NCI-H460 (cell line): ENCODE data around the gene ATXN1. TPM values are rescaled to one million over a fixed set of nuclear protein-coding genes. Genes with fewer than 3 reads are reported as not detected.
"Not testable (repeated sequence)": the region's sequence is repeated elsewhere in the genome, so short reads cannot be mapped to it uniquely, and the experiment has no call there.

Source experiments
- DNase-seq: peaks from one replicate; pipeline ENCODE4 v3.0.0-alpha.2; 2016; ENCODE audit warnings: low read depth; ENCODE audit errors: extremely low read depth
- total RNA-seq: library from RNA; depleted of rRNA; stranded (reverse); fragments of >200 nt; shearing (Covaris generic); gene quantifications from 2 replicates; pipeline ENCODE4 v1.2.3, GENCODE V29; 2014

The ATXN1 gene
- total RNA-seq, 1 experiment from 2014 or later, result 20.4 TPM

DNA sequence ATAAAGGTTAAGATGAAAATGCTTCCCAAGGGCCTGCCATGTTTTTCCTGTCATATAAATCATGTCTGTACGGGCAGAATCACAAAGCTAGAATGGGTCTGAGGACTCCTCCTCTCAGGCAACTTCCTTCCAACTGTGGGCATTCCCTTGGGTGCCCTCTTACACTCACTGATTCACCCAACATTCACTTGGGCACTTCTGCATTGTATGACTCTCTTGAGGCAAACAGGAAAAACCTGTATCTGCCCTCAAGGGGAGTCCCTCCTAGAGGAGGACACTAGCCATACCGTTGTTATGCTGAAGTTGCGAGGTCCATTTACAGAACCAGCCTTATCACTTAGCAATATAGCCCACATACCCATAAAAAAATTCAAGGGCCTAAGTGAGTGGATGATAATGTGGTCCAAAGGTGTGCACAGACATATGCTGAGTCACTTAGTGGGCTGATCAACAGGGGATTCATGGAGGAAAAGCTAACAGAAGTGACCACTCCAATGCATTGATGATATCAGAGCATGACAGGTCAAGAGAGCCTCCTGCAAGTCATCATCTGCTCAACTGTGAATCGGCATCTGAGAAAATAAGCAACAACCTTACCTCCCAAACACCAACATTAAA lies 131.1 kb downstream of the ATXN1 start:
- no peak for DNase-seq

DNA sequence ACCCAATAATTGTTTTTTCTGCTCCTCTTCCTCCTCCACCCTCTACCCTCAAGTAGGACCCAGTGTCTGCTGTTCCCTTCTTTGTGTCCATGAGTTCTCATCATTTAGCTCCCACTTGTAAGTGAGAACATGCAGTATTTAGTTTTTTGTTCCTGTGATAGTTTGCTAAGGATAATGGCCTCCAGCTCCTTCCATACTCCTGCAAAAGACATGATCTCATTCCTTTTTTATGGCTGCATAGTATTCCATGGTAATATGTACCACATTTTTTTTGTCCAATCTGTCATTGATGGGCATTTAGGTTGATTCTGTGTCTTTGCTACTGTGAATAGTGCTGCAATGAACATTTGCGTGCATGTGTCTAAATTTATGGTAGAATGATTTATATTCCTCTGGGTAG lies 132.7 kb downstream of the ATXN1 start:
- not testable (repeated sequence) for DNase-seq

DNA sequence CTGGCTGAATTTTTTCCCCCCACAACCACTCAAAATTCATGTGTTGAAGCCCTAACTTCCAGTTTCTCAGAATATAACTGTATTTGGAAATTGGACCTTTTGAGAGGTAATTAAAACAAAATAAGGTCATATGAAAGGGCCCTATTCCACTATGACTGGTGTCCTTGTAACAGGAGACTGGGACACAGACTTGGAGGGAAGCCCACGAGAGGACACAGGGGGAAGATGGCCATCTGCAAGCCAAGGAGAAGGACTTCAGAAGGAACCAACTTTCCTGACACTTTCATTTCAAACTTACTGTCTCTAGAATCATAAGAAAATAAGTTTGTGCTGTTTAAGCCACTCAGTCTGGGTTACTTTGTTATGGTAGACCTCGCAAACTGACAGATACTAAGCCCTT lies 134.6 kb downstream of the ATXN1 start:
- no peak for DNase-seq

DNA sequence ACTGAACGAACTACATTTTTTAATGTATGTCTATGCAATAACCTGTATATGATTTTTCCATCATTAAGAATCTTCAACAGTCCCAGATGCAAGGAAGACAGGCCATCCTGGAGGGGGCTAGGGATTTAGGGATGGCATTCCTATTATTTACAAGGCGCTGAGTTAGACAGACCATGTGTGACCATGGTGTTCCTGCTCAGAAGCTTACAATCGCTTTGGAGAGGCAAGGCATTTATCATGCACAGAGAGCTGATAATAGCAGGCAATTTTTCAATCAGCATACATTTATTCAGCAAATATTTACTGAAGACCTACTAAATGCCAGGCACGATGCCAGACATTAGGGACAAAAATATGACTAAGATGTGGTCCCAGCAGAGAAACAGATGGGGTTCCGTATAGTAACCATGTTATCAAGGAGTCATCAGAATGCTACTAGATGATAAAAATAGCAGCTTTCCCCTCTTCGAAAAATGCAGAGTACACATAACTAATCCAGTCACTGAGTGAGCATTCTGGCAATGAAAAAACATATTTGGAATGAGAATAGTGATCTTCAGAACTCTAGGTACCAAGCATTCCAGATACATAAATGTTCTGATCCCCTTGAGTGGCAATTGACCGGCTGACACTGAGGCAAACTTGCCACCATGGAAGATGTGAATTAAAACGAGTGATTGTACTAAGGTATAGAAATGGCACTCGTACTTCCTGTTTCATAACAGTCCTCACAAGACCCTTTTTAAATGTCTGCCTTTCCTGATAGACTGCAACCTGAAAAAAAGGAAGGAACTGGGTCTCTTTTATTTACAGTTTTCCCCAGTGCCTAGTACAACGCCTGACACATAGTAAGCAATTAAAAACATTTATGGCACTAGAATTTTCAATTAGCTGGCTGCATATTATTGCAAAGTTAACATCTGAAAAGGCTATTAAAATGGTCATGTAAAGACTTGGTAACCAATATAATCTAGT lies 135.7 kb downstream of the ATXN1 start:
- no peak for DNase-seq

DNA sequence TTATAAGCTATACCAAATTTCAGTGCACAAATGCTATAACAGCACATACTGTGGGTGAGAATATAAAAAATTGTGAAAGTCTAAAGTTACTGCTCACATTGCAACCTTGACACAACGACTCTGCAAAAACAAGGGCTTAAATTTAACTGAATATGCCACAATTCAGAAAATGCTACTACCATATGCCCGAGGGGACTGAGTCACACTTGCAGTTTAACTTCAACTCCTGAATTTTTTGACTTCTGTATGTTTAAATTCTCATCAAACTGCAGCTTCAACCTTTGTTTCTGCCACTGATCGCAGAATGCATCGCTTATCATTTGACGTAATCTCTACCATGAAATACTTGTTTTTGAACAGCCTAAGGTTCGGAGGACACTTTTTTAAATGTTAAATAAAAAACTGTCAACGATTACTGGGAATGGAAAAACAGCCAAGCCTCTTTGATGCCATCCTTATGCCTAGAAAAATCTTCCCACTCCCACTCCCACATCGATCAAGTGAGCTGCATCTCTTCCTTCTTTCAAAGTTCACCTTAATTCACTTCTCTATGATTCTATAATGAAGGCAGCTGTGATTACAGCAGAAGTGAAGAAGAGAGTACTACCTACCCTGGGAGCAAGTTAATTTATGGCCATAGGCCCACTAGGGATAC lies 136.5 kb downstream of the ATXN1 start:
- no peak for DNase-seq

DNA sequence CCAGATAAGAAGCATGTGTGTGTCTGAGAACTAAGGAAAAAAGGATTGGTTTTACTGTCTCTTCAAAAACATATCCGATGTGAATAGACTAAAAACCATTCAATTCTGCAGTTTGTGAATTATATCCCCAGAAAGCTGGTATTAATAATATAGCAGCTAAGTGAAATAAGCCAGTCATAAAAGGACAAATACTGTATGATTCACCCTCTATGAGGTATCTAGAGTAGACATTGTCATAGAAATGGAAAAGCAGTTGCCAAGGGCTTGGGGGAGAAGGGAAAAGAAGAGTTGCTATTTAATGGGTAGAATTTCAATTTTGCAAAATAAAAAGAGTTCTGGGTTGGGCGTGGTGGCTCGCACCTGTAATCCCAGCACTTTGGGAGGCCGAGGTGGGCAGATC lies 137.5 kb downstream of the ATXN1 start:
- no peak for DNase-seq

DNA sequence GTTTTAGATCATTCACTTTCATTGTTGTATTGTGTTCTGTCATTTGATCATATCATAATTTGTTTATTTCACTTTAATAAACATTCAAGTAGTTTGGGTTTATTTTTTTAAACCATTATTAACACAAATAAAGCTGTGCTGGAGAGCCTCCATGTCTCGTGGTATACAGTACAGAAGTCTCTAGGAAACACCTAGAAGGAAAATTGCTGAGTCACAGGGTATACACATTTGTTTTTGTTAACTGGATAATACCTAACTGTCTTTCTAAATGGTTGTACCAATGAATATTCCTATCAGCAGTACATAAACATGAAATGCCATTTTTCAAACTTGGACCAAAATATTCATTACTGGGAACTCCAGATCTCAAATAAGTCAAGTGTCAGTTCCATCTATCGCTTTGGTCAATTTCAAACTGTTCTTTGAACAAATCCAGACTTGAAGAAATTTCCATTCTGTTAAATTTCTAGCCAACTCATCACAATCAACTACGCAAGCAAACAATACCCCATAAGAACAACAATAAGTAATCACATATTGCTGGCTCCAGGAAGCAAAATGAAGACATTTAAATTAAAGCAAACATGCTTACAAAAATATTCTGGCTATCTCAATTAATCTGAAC lies 138.1 kb downstream of the ATXN1 start:
- no peak for DNase-seq

DNA sequence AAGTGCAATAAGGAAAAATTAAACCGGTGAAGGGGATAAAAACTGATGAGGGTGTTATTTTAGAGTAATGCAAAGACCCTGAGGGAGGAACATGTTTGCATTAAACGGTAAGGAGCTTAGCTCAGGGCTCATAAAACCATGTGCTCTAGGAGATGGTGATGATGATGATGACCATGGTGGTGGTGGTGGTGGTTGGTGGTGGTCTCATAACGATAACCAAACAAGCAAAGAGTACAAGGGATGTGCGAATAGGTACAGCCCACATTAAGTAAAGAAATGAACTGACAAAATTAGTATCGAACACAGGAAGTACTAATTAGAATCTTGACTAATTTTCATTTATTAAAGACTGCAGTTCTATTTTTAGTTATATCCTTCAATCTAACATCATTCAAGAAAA lies 139.1 kb downstream of the ATXN1 start:
- DNase-seq, result no peak

DNA sequence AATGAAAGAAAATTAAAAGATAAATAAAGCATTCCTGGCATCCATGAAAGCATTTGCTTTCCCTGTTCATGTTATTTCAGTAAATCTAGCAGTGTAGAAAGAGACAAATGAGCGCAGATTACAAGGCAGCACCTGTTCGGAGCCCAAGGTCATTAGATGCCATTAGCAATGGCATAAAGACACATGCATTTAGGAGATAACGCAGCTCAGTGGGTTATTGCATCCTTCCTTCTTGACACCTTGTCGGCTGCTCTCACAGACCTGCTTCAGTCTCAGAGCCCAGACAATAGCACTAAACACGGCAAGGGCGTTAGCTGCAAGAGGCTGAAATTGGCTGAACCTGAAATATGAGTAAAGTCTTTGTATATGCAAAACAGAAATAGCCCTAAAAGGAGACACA lies 140.3 kb downstream of the ATXN1 start:
- DNase-seq, result no peak

DNA sequence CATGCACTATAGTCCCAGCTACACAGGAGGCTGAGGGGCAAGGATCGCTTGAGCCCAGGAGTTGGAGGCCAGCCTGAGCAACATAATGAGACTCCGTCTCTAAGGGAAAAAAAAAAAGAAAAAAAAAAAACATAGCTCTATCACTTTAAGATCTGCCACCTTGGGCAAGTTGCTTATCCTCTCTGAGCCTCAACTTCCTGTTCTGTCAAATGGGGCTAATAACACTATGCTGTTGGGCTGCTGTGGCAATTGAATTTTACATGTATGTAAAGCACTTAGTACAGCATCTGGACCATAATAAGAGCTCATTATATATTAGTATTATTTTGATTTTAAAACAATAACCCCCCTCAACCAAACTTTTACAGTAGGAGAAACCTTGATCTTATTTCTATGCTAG lies 141.5 kb downstream of the ATXN1 start:
- no peak for DNase-seq

DNA sequence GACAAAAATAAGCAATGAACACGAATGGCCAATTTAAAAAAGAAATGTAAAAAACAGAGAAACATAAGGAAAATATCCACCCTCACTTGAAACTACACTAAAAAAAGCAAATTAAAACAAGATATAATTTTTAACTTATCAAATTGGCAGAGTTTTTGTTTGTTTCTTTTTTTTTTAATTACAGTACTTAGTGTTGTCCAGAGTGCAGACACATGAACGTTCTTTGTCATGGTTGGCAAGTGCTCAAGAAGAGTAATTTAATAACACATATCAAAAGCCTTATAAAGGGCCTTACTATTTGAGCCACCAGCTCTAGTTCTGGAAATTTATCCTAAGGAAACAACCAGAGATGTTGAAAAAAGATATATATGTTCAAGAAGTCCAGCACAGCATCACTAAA lies 142.3 kb downstream of the ATXN1 start:
- no peak for DNase-seq

DNA sequence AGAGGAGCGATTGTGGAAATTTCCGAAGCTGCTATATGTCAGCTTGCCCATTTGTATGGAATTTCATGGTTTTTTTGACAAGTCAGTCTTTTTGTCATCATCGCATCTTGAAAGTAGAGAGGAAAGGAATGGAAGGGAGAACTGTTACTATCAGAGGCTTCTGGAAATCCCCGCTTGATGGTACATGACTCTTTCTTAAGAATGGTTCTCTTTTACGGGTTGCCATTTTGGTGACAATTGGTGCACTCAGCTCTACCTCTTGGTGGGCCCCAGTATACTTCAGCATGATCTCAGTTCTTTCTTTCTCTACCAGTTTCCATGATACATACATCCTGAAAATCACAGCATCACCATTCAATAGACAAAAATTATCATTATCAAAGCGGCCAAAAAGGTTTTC lies 146.0 kb downstream of the ATXN1 start:
- DNase-seq, result not testable (repeated sequence)

DNA sequence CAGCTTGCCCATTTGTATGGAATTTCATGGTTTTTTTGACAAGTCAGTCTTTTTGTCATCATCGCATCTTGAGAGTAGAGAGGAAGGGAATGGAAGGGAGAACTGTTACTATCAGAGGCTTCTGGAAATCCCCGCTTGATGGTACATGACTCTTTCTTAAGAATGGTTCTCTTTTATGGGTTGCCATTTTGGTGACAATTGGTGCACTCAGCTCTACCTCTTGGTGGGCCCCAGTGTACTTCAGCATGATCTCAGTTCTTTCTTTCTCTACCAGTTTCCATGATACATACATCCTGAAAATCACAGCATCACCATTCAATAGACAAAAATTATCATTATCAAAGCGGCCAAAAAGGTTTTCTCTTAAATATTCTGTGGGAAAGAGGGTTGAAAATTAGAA lies 147.1 kb downstream of the ATXN1 start:
- DNase-seq, result not testable (repeated sequence)

DNA sequence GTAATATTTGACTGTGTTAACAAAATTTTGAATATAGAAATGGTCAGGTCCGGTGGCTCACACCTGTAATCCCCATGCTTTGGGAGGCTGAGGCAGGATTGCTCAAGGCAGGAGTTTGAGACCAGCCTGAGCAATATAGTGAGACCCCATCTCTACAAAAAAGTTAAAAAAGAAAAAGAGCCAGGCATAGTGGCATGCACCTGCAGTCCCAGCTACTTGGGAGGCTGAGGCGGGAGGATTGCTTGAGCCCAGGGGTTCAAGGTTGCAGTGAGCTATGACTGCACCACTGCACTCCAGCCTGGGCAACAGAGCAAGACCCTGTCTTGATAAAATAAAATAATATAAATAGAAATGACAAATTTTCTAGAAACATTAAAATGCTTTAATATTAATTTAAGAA lies 147.8 kb downstream of the ATXN1 start:
- DNase-seq, result not testable (repeated sequence)

DNA sequence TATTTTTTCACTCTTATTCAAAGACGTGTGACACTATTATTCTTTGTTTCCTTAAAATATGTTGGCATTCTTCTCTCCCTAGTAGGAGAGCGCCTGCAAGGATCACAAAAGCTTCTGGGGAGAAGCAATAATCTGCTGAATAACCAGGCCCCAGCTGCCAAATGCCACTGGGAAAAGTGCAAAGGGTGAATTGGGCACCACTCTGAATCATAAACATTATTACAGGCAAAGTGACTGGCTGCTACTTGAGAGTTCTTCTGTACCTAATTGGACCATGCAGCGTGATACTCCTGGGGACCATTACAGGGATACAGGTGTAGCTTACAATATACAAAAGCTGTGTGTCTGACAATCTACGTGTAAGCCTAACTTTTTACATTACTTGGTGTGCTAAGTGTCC lies 152.8 kb downstream of the ATXN1 start:
- no peak for DNase-seq

DNA sequence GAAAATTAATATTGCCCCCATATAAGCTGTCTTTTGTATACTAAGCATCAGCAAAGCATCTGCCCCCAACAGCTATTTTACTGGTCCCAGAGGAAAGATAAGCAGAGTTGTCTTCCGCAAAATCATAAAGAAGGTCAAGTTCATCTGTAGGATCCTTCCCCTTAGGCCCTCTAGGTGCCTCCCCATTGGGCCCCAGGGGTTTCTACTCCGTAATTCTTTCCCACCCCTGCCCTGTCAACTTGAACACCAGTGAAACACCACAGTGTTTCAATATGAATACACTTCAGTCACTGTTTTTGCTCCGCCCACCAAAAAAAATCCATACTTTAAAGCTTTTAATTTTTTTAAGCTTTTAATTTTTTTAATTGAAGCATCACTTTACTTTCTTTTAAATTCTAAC lies 159.2 kb downstream of the ATXN1 start:
- DNase-seq, result no peak

DNA sequence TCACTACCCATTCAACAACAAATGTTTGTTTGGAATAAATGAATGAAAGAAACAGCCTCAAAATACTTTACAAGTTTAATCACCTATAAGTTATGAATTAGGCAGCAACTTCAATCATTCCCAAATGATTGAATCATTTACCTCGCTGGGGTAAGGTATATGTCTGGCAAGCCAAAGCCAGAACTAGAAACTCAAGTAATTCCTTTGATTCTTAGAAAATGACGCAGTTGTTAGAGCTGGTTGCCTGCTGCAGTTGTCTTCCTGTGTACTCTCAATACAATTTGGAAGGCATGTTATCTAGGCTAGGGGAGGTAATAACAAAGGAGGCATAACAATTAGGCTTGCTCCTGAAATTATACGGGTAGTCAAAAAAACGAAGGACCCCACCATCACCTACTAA lies 160.6 kb downstream of the ATXN1 start:
- DNase-seq, result no peak

DNA sequence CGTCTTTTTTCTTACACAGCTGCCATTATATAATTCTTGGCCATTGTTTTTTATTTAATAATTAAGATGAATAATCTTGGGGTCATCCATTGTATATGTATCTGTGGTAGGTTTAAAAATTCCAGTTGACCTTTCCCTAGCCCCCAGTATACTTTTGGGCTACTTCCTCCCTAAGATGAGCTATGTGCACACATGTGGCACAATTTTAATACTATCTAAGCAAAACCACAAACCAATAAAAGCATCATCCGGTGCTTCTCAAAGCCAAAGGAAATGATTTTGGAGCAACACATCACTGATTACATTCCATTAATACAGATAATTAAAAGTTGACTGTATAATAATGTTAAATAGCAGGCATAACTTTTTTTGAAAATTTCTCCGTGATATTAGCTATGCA lies 161.2 kb downstream of the ATXN1 start:
- no peak for DNase-seq

DNA sequence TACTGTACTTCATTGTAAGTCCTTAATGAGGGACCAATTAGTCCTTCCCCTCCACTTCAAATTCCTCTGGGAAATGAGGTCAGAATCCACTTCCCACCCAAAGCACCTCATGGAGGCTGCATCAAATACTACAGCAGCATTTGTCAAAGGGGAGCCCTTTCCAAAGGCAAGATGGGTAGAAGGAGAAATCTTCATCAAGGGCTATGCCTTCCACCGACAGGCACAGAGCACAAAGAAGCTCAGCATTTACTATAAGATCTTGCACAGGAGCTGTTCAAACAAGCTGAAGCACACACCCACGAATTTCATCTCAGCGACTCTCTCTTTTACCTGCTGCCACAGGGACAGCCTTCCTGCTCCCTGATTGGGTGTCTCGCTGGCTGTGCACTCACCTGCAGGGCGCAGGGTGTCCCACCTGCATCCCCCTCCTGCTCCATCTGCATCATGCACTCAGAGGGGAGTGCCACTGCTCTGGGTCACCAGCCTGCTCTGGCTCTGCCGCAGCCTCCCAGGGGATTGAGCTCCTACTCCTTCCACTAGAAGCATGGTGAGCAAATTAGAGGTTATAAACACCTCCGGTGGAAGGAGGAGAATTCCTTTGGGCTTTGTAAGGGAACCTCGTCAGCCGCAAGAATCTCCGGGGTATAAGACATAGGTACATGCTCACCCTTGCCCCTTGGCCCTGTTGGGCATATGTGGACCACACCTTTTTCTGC lies 164.5 kb downstream of the ATXN1 start:
- no peak for DNase-seq

DNA sequence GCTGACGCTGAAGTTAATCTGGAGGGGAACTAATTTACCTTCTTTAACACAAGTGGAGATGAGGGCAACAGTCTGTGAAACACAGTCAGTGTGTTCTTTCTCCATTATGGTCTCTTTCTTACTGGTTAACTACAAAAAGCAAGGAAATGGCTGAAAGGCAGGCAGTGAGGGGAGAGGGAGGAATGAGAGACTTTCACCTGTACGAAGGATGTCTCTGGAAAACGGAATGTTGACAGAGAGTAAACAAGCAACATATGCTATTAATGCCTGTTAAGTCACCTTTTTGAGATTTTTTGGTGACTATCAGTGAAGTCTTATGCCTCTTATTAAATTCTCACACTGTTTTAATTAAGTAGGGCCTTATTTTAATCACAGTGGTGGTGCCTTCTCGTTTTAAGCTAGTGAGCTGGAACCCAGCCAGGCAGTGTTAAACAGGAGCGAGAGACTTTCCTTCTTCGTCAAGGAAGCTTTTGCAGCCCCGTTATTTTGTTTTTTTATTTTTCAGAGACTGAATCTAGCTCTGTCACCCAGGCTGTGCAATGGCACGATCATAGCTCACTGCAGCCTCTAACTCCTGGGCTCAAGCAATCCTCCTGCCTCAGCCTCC lies 165.6 kb downstream of the ATXN1 start:
- DNase-seq, result no peak
